ENCODE measurements around the gene RAB11FIP2.
A peak's percentile ranks its signal among the peaks of the same experiment; 100 is the strongest.

Gene RAB11FIP2

DNA sequence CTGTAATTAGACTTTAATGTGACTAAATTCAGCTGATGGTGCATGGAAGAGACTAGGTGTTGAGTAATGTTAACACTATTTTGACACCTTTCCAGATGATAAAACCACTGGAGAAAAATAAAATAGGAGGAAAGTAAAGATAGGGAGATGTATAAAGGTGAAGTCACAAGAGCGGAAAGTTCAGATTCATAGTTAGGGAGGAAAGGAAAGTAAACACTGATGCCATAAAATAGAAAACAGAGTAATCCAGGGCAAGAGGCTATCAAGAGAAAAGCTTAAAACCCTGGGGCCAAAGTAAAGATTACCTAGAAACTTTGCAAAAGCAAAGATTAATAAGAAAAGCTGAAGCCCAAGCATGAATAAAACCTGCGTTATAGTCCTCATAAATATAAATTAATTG lies 62.8 kb downstream of the RAB11FIP2 start:
- in situ Hi-C loops (cut with HindIII; ENCODE audit: low sequenced_read_pairs) = no loop called here
- no peak overlapping the region for H3K4me3 ChIP-seq (ENCODE audit: low read depth, low read length)
- TF ChIP-seq, protein P1, sequence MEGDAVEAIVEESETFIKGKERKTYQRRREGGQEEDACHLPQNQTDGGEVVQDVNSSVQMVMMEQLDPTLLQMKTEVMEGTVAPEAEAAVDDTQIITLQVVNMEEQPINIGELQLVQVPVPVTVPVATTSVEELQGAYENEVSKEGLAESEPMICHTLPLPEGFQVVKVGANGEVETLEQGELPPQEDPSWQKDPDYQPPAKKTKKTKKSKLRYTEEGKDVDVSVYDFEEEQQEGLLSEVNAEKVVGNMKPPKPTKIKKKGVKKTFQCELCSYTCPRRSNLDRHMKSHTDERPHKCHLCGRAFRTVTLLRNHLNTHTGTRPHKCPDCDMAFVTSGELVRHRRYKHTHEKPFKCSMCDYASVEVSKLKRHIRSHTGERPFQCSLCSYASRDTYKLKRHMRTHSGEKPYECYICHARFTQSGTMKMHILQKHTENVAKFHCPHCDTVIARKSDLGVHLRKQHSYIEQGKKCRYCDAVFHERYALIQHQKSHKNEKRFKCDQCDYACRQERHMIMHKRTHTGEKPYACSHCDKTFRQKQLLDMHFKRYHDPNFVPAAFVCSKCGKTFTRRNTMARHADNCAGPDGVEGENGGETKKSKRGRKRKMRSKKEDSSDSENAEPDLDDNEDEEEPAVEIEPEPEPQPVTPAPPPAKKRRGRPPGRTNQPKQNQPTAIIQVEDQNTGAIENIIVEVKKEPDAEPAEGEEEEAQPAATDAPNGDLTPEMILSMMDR (IDR thresholded peaks at IDR 0.05; ENCODE audit: low read depth, low read length) = no peak
- no peak for DNase-seq (ENCODE audit: low read depth, low spot score)

DNA sequence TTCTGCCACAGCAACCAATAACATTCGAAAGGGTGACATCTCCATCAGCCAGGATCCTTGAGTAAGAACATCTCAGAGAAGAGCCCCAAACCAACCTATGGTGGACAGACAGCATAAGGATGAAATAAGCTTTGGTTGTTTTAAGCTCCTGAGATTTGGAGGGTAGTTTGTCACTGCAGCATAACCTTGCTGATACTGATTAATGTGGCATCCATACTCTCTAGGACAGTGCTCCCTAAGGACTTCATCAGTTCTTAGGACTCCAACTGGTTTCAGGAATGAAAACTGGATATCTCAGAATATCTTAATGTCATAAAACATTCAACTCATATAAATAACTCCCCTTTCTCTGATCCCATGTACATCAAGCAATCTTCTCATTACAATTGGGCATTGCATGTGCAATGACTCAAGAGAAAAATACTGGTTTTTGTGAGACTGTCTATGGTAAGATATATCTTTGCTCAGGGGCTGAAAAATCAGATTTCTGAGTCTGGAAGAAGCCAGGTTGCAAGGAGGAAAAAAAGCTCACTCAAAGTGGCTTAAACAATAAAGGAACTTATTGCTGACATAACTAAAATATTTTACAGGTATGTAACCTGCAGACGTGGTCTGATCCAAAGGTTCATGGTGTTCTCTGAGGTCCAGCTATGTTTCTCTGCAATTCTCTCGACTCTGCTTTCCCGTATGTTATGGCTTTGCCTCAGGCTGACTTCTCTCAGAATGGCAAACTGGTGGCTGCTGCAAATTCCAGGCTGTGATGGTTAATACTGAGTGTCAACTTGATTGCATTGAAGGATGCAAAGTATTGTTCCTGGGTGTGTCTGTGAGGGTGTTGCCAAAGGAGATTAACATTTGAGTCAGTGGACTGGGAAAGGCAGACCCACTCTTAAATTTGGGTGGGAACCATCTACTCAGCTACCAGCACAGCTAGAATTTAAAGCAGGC lies 65.7 kb downstream of the RAB11FIP2 start:
- in situ Hi-C loops (cut with HindIII; ENCODE audit: low sequenced_read_pairs) = no loop called here
- TF ChIP-seq, protein P1 (IDR thresholded peaks at IDR 0.05; ENCODE audit: low read depth, low read length) = no peak
- no peak for DNase-seq (ENCODE audit: low read depth, low spot score)
- no peak overlapping the region for H3K4me3 ChIP-seq (ENCODE audit: low read depth, low read length)

DNA sequence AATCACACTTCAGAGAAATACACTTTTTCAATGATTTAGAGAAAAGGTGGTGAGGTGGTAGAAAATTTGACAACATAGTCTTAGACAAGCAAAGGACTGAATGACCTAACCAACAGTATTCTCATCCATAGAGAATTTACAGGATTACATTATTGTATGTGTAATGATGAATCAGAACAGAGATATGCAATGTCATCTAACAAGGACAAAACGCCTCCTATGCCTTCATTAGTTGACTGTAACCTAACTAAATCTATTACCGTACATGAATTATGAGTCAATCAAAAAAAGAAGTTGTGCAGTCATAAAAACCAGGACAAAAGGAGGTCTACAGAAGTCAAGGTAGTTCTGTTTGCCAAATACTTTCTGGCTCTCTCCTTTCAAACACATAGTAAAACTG lies 66.5 kb downstream of the RAB11FIP2 start:
- TF ChIP-seq, protein P1 (IDR thresholded peaks at IDR 0.05; ENCODE audit: low read depth, low read length) = no peak
- in situ Hi-C loops (cut with HindIII; ENCODE audit: low sequenced_read_pairs) = no loop called here
- no peak overlapping the region for H3K4me3 ChIP-seq (ENCODE audit: low read depth, low read length)
- peak; percentile 68 for DNase-seq (ENCODE audit: low read depth, low spot score)

DNA sequence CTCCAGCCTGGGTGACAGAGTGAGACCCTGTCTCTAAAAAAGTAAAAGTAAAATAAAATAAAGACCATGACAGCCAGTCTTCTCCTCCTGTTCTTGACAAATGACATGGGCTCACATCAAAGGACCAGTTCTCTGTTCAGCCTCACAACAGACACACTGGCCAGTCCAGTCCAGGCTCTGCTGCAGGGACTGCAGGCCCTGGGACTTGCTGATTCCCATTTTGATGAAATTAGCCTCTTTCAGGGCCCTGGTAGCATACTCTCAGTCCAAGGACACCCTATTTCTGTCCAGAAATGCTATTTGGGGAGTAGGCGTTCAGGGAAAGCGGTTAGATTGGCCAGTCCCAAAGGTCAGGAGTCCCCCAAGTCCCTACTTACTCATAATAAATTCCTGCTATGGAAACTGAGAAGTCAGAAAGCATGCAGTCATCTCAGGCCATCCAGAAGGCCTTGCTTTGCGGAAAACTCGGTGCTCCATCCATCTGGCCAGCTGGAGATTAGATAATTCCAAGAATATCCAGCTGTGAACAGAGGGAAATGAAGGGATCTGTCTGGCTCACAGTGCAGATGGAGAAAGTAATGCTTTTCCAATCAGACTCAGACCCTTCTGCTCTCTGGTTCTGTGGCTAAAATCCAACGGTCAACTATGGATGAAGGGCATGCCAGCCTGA lies 74.4 kb downstream of the RAB11FIP2 start:
- TF ChIP-seq, protein P1 (IDR thresholded peaks at IDR 0.05; ENCODE audit: low read depth, low read length) = no peak
- DNase-seq (ENCODE audit: low read depth, low spot score) = no peak
- in situ Hi-C loops (cut with HindIII; ENCODE audit: low sequenced_read_pairs) = no loop called here

DNA sequence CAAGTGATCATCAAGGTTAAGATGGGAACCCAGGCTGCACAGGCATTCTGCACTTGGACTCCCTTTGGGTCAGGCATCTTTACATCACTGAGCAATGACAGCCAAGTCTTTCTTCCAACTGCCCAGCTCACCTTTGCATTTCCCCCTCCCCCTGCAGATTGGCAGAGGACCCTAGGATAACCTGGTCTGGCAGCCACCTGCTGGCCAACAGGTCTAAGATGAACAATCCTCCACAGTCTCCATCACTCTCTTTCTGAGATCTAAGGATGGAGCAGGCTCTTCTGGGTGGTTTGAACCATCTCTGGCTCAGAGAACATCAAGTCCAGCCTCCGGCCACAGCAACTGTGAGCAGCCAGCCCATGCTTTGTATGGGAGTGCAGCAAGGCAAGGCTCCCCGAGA lies 75.8 kb downstream of the RAB11FIP2 start:
- no peak for DNase-seq (ENCODE audit: low read depth, low spot score)
- in situ Hi-C loops (cut with HindIII; ENCODE audit: low sequenced_read_pairs) = no loop called here
- TF ChIP-seq, protein P1 (IDR thresholded peaks at IDR 0.05; ENCODE audit: low read depth, low read length) = no peak
- no peak overlapping the region for H3K4me3 ChIP-seq (ENCODE audit: low read depth, low read length)

More for the DNA sequence above, 74.4 kb downstream of the RAB11FIP2 start:
- H3K4me3 ChIP-seq (ENCODE audit: low read depth, low read length) = no peak overlapping the region

DNA sequence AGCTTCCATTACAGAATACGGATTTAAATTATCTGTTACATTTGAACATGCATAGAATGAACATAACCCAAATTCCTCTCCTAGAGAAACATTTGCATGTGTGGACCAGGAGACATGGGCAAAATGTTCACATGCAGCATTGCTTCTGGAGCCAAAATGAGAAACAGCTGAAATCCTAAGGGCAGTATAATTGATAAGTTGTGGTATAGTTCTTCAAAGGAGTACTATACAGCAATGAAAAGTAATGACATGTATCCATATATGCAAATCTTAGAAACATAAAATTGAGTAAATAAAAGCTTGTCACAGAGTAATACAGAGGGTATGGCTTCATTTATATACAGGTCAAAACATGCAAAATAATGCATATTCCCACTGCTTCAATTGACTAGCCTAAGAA lies 77.1 kb downstream of the RAB11FIP2 start:
- TF ChIP-seq, protein P1 (IDR thresholded peaks at IDR 0.05; ENCODE audit: low read depth, low read length) = no peak
- no peak for DNase-seq (ENCODE audit: low read depth, low spot score)
- no peak overlapping the region for H3K4me3 ChIP-seq (ENCODE audit: low read depth, low read length)
- in situ Hi-C loops (cut with HindIII; ENCODE audit: low sequenced_read_pairs) = no loop called here
